K562 (cell line): Measurements from ENCODE around the gene ZDHHC11. TPM values are rescaled to one million over a fixed set of nuclear protein-coding genes. Genes with fewer than 3 reads are reported as not detected.

Experiments
- ATAC-seq: fragments of 200-7000 bp; cut with Tn5 transposase; 3 replicates; pipeline ENCODE4 v1.9.1; 2020; ENCODE audit warnings: moderate library complexity
- BruUV-seq: library from RNA; stranded (reverse); fragments of 400-500 nt; replicated peaks from 2 replicates; lab custom pipeline; 2021; lab: Mats Ljungman, UMichigan
- CTCF ChIA-PET: fragments of 300-600 bp; formaldehyde crosslinking; extraction: SDS; loops from one replicate; lab custom pipeline; 2021; ENCODE audit warnings: low intra/inter-chr PET ratio; lab: Yijun Ruan, JAX
- POLR2A ChIA-PET: fragments of 300-600, 350-650 bp; sonication (Branson Sonifier 250); formaldehyde crosslinking; extraction: SDS; loops from one replicate; lab custom pipeline; 2021; ENCODE audit warnings: antibody characterized with exemption, inconsistent platforms; lab: Yijun Ruan, JAX
- DNase-seq, 4 experiments: peaks; one replicate each; pipeline versions ENCODE4 v3.0.0 to v3.0.0-alpha.2; 2011 to 2018; ENCODE audit warnings: low spot score in 3 of 4, mixed read lengths in 3 of 4; ENCODE audit errors: extremely low read depth in 1 of 4
- FAIRE-seq: peaks from 2 replicates; lab custom pipeline; 2011; peaks lifted over from hg19 to GRCh38; lab: Jason Lieb, UNC
- H2AFZ ChIP-seq: 2 replicates; pipeline ENCODE4 v1.6.0; 2011; ENCODE audit warnings: low read depth, low read length, control low read depth, inconsistent platforms
- H3K27ac ChIP-seq: fragments of 200-600 bp; 3 replicates; pipeline ENCODE4 v1.8.0; 2011; ENCODE audit warnings: low read depth, mild to moderate bottlenecking, control low read depth, inconsistent platforms, low read length, moderate library complexity, mixed read lengths; ENCODE audit errors: extremely low read depth
- H3K27me3 ChIP-seq, 2 experiments: fragments of 300-600 bp in 1 of 2; 2 replicates in 1 of 2; 3 replicates in 1 of 2; pipeline versions ENCODE4 v1.6.0 to v1.8.0; 2011; ENCODE audit warnings: inconsistent platforms in 2 of 2, low read length in 2 of 2, mild to moderate bottlenecking in 1 of 2, mixed read lengths in 1 of 2, moderate library complexity in 1 of 2; ENCODE audit not compliant: control insufficient read depth in 2 of 2, insufficient read depth in 2 of 2
- H3K36me3 ChIP-seq: fragments of 300-600 bp; 3 replicates; pipeline ENCODE4 v1.8.0; 2011; ENCODE audit warnings: mild to moderate bottlenecking, low read length, inconsistent platforms; ENCODE audit not compliant: control insufficient read depth, insufficient read depth
- H3K4me1 ChIP-seq, 2 experiments: fragments of 200-600 bp in 1 of 2; replicated peaks in 1 of 2; 2 replicates in 1 of 2; 3 replicates in 1 of 2; pipeline versions ENCODE4 v1.5.1 to v1.8.0; 2011; ENCODE audit warnings: inconsistent platforms in 2 of 2, low read length in 2 of 2, mild to moderate bottlenecking in 1 of 2, mixed read lengths in 1 of 2, moderate library complexity in 1 of 2; ENCODE audit not compliant: control insufficient read depth in 2 of 2, insufficient read depth in 2 of 2
- H3K4me2 ChIP-seq: 2 replicates; pipeline ENCODE4 v1.6.1; 2011; ENCODE audit warnings: low read length, control low read depth, inconsistent platforms, mixed read lengths; ENCODE audit not compliant: insufficient read depth
- H3K4me3 ChIP-seq: fragments of 200-600 bp; sonication (generic), shearing (Covaris generic); 2 replicates; pipeline ENCODE4 v1.5.1; 2016; ENCODE audit warnings: control low read depth, inconsistent platforms
- H3K79me2 ChIP-seq: fragments of 200-600 bp; 3 replicates; pipeline ENCODE4 v1.8.0; 2011; ENCODE audit warnings: low read length, inconsistent platforms; ENCODE audit not compliant: control insufficient read depth, insufficient read depth
- H3K9ac ChIP-seq, 2 experiments: 2 replicates each; pipeline versions ENCODE4 v1.6.0 to v1.6.1; 2011; ENCODE audit warnings: low read depth in 2 of 2, low read length in 2 of 2, control low read depth in 1 of 2, inconsistent platforms in 1 of 2, mild to moderate bottlenecking in 1 of 2, mixed read lengths in 1 of 2; ENCODE audit not compliant: insufficient read depth in 1 of 2
- H3K9me1 ChIP-seq: one replicate; pipeline ENCODE4 v1.6.0; 2011; ENCODE audit warnings: inconsistent platforms, mild to moderate bottlenecking, low read length, moderate library complexity; ENCODE audit not compliant: control insufficient read depth, insufficient read depth
- H3K9me3 ChIP-seq: replicated peaks from 2 replicates; pipeline ENCODE4 v1.5.1; 2011; ENCODE audit warnings: low read depth, low read length, inconsistent platforms; ENCODE audit not compliant: control insufficient read depth, insufficient read depth
- H4K20me1 ChIP-seq: replicated peaks from 2 replicates; pipeline ENCODE4 v1.6.1; 2011; ENCODE audit warnings: low read length, inconsistent platforms, mixed read lengths; ENCODE audit not compliant: control insufficient read depth, insufficient read depth
- KAT2B ChIP-seq: IDR thresholded peaks from one replicate; pipeline ENCODE4 v1.6.1; 2012; ENCODE audit warnings: low read depth, mild to moderate bottlenecking, control low read depth, inconsistent platforms, low read length, moderate library complexity
- MEF2D ChIP-seq: conservative IDR thresholded peaks from 2 replicates; pipeline ENCODE4 v1.6.1; 2016; ENCODE audit warnings: low read depth, missing genetic modification characterization, missing compliant biosample characterization
- POLR2G ChIP-seq: fragments of 200-400 bp; formaldehyde crosslinking; IDR thresholded peaks from 2 replicates; pipeline ENCODE4 v1.6.1; 2017; ENCODE audit warnings: low read depth, mild to moderate bottlenecking, antibody characterized with exemption, low read length, moderate library complexity
- RB1 ChIP-seq: fragments of 450-650 bp; IDR thresholded peaks from 2 replicates; pipeline ENCODE4 v1.6.1; 2017; ENCODE audit warnings: low read depth, mild to moderate bottlenecking
- RBFOX2 ChIP-seq: fragments of 200-400 bp; formaldehyde crosslinking; IDR thresholded peaks from 2 replicates; pipeline ENCODE4 v1.6.1; 2017; ENCODE audit warnings: low read depth, mild to moderate bottlenecking, low read length, moderate library complexity
- TAF7 ChIP-seq: fragments of 450-650 bp; IDR thresholded peaks from 2 replicates; pipeline ENCODE4 v1.6.1; 2016; ENCODE audit warnings: missing genetic modification characterization, missing compliant biosample characterization
- WGBS: fragments of 100-300 bp; shearing (Covaris generic); methylation state at CpG from one replicate; pipeline ENCODE4 v1.1.6; 2016; ENCODE audit warnings: low coverage, mixed read lengths; ENCODE audit not compliant: insufficient coverage; ENCODE audit errors: missing lambda C conversion rate; 5-methylcytosine and 5-hydroxymethylcytosine counted together
- in situ Hi-C: fragments of 300-500 bp; cut with MboI; formaldehyde crosslinking; loops from 4 replicates; pipeline ENCODE4 v1.15.0; 2018; ENCODE audit warnings: inconsistent platforms, mixed read lengths
- intact Hi-C: fragments of 100-400 bp; cut with micrococcal nuclease; formaldehyde crosslinking; loops from 2 replicates; pipeline ENCODE4 v1.14.2; 2022
- polyA plus RNA-seq, 8 experiments: library from polyadenylated mRNA; depleted of rRNA in 4 of 8; stranded (reverse) in 5 of 8; unstranded in 3 of 8; fragments of >200 nt; fragmentation: Nextera tagmentation in 2 of 8; fragmentation: Illumina TruSeq in 1 of 8; extraction: Ambion mirVana in 2 of 8; extraction: Trizol in 1 of 8; gene quantifications; 2 replicates each; pipeline versions ENCODE4 v1.2.1 to v1.2.3, GENCODE V29; 2011 to 2014; ENCODE audit warnings: inconsistent platforms in 1 of 8, missing spikeins in 1 of 8
- total RNA-seq, 7 experiments: library from RNA; depleted of rRNA in 6 of 7; stranded (reverse); fragments of >200 nt in 6 of 7; fragmentation: Illumina TruSeq in 2 of 7; extraction: Trizol in 2 of 7; gene quantifications; 2 replicates each; pipeline versions ENCODE4 v1.2.1 to v1.2.3, GENCODE V29; 2011 to 2021; ENCODE audit warnings: low replicate concordance in 1 of 7
- TF ChIP-seq, protein P1 (sequence below): fragments of 450-650 bp; IDR thresholded peaks from 2 replicates; pipeline ENCODE4 v1.6.1; 2017; ENCODE audit warnings: antibody characterized with exemption

Gene ZDHHC11
- total and polyA plus RNA-seq, 9 of the 15 experiments (the other 6 are each of a cell fraction or from before 2014, with no cell fraction given), result 0.07 to 2.3 (median 0.52) TPM

DNA sequence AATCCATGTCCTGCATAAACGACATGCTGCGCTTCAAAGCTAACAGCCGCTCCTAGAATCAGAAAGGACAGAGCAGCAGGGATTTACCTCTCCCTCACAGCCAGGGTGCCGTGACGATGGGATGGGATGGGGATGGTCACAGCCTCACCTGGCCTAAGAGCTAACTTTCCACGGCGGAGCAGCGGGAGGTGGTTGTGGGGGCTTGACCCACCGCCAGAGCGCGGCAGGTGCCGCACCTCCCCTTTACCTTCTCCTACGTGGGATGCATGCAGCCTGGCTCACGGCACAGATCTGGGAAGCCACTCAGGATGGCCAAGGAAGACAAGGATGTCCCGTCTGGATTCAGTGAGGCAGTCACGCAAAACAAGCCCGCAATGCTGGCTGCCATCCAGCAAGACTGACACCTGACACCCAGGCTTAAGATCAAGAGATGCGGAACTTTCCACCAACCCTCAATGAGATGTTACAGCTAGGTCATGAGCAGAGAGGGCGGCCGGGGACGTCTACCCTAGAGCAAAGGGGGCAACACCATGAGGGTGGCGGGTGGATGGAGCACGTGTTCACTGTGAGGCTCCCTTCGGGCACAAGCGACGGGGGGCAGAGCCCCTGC is 36.0 kb upstream of the ZDHHC11 start:
- no peak overlapping the region for H3K4me3 ChIP-seq
- TF ChIP-seq RB1 (no peak), POLR2G (0 out of 2 replicates have a peak, but pooled peaks have one; percentile 7), RBFOX2 (peak; percentile 11; the same call in 1 of the 2 replicates), TAF7 (tag) (no peak), MEF2D (no peak), KAT2B (no peak)
- TF ChIP-seq, protein P1, sequence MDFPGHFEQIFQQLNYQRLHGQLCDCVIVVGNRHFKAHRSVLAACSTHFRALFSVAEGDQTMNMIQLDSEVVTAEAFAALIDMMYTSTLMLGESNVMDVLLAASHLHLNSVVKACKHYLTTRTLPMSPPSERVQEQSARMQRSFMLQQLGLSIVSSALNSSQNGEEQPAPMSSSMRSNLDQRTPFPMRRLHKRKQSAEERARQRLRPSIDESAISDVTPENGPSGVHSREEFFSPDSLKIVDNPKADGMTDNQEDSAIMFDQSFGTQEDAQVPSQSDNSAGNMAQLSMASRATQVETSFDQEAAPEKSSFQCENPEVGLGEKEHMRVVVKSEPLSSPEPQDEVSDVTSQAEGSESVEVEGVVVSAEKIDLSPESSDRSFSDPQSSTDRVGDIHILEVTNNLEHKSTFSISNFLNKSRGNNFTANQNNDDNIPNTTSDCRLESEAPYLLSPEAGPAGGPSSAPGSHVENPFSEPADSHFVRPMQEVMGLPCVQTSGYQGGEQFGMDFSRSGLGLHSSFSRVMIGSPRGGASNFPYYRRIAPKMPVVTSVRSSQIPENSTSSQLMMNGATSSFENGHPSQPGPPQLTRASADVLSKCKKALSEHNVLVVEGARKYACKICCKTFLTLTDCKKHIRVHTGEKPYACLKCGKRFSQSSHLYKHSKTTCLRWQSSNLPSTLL, result no peak
- peaks cover 100% of the 10 kb centered on the region for H3K79me2 ChIP-seq
- H4K20me1 ChIP-seq, result peaks cover 30% of the 10 kb centered on the region; the same call in 1 of the 2 replicates
- H3K9me1 ChIP-seq, result no peaks in the 10 kb centered on the region
- no peak for ATAC-seq
- peaks cover 10 to 28% of the 10 kb centered on the region in 2 experiments; a peak in 4 of 5 replicates for H3K4me1 ChIP-seq
- no peaks in the 10 kb centered on the region for H3K27me3 ChIP-seq
- POLR2A ChIA-PET, result interaction anchor here (0.6 to 1.5 kb wide), 4 partner anchors 13 to 232 kb away, joined by 3 to 5 read pairs (median 3); no protein-coding TSS in a partner anchor
- no peaks in the 10 kb centered on the region for H3K9me3 ChIP-seq
- BruUV-seq, result no TSS peak
- no peak for DNase-seq
- no peak overlapping the region for H3K9ac ChIP-seq
- H3K4me2 ChIP-seq, result no peak overlapping the region
- in situ Hi-C loops, result no loop called here
- CTCF ChIA-PET, result no interaction called here
- WGBS, result 96% methylated on average over 26 of the region's 26 CpGs
- H3K36me3 ChIP-seq, result peaks cover 97% of the 10 kb centered on the region
- no peak for FAIRE-seq
- no peak overlapping the region for H2AFZ ChIP-seq
- intact Hi-C loops, result no loop called here
- no peak overlapping the region for H3K27ac ChIP-seq
